Mucosa of rectum (tissue), 2 donors: ENCODE results near the gene SLC8A1.

Source experiments
- H3K27ac ChIP-seq, 2 donors: one replicate each; pipeline ENCODE4 v1.7.0; 2013; ENCODE audit warnings: inconsistent platforms in 2 of 2, low read depth in 2 of 2, low read length in 2 of 2
- H3K27me3 ChIP-seq, 2 donors: one replicate each; pipeline ENCODE4 v1.7.0; 2013; ENCODE audit warnings: low read length in 2 of 2; ENCODE audit not compliant: control insufficient read depth in 2 of 2, insufficient read depth in 2 of 2
- H3K36me3 ChIP-seq, 2 donors: one replicate each; pipeline ENCODE4 v1.7.0; 2013; ENCODE audit warnings: low read length in 2 of 2; ENCODE audit not compliant: control insufficient read depth in 2 of 2, insufficient read depth in 2 of 2
- H3K4me1 ChIP-seq, 2 donors: one replicate each; pipeline ENCODE4 v1.7.0; 2013; ENCODE audit warnings: low read length in 2 of 2, mild to moderate bottlenecking in 1 of 2; ENCODE audit not compliant: control insufficient read depth in 2 of 2, insufficient read depth in 2 of 2
- H3K4me3 ChIP-seq, 2 donors: one replicate each; pipeline ENCODE4 v1.7.0; 2013; ENCODE audit warnings: low read length in 2 of 2
- H3K9ac ChIP-seq, 2 donors: one replicate each; pipeline ENCODE4 v1.7.0; 2013; ENCODE audit warnings: low read length in 2 of 2, low read depth in 1 of 2, mild to moderate bottlenecking in 1 of 2
- H3K9me3 ChIP-seq, 2 donors: one replicate each; pipeline ENCODE4 v1.7.0; 2013; ENCODE audit warnings: low read length in 2 of 2; ENCODE audit not compliant: control insufficient read depth in 2 of 2
- donor health status: healthy.
- donor health status: Normal muscosa, but diverticular disease.

Gene SLC8A1

DNA sequence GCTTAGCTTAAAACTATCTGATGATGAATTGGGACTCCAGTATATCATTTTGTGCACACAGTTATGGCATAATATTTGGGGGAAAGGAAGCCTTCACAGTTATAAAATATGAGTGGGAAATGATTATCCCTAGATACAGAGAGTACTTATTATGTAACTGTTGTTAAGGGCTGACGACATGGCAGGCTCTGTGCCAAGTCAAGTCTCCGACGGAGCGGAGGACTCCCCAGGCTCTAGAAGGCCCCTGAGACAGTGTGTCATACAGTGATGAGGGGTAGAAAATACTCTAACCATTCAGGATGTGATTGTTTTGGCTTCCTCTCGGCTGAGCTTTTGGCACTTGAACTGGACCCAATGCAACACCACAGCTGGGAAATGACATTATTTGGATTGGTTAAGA is 211.8 kb downstream of the SLC8A1 start:
- no peaks in the 10 kb centered on the region for H3K27me3 ChIP-seq
- H3K36me3 ChIP-seq = no peaks in the 10 kb centered on the region
- H3K4me1 ChIP-seq = peaks cover 5 to 8% of the 10 kb centered on the region in 2 donors
- no peak overlapping the region for H3K9ac ChIP-seq
- H3K4me3 ChIP-seq = no peak overlapping the region
- H3K9me3 ChIP-seq = no peaks in the 10 kb centered on the region
- peak overlapping the region in 1 of 2 donors; percentile 41 for H3K27ac ChIP-seq

GRCh38 chr2:40230707-40231432 is 221.0 kb downstream of the SLC8A1 start:
- H3K36me3 ChIP-seq = no peaks in the 10 kb centered on the region
- no peak overlapping the region for H3K4me3 ChIP-seq
- no peaks in the 10 kb centered on the region for H3K9me3 ChIP-seq
- H3K27ac ChIP-seq = no peak overlapping the region
- H3K4me1 ChIP-seq = no peaks in the 10 kb centered on the region
- no peak overlapping the region for H3K9ac ChIP-seq
- H3K27me3 ChIP-seq = no peaks in the 10 kb centered on the region

DNA sequence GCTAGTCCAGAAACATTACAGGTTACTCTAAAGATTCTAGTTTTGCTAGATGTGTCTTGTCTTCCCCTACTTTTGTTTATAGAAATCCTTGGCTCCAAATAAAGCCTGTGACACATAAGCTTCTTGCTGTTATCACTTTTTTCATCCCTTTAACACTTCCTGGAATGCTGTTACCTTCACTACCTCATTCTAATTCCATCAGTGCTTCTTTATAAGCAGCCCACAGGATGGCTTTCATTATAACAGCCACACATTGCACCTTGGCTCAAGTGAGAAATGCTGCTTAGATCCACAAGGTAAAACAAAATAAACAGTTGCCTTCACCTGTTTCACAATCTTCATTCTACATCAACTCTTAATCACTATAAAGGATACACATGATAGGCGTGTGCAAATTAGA is 221.7 kb downstream of the SLC8A1 start:
- Histone ChIP-seq H3K9me3 (no peaks in the 10 kb centered on the region), H3K27ac (no peak overlapping the region), H3K9ac (no peak overlapping the region), H3K27me3 (no peaks in the 10 kb centered on the region), H3K4me1 (no peaks in the 10 kb centered on the region), H3K4me3 (no peak overlapping the region), H3K36me3 (no peaks in the 10 kb centered on the region)

DNA sequence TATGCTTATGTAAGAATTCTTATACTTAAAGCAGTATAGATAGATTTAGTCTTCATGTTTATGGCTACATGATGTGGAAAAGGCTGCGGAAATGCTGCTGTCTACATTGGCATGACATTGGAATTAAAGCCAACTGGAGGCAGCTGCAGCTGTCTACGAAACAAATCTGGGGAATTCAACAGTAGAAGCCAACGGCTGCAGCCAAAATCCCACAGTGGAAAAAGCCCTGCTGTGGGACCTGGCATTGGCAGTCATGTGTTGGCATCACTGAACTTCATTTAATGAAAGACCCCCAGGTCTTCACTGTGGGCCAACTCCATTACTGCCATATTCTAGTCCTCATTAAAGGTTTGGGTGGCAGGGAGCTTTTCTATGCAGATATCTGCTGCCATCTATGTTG is 223.6 kb downstream of the SLC8A1 start:
- Histone ChIP-seq H3K9me3 (no peaks in the 10 kb centered on the region), H3K27me3 (no peaks in the 10 kb centered on the region), H3K4me1 (no peaks in the 10 kb centered on the region), H3K36me3 (no peaks in the 10 kb centered on the region), H3K27ac (no peak overlapping the region), H3K4me3 (no peak overlapping the region), H3K9ac (no peak overlapping the region)

GRCh38 chr2:40227210-40227609 is 224.7 kb downstream of the SLC8A1 start:
- no peaks in the 10 kb centered on the region for H3K36me3 ChIP-seq
- no peak overlapping the region for H3K9ac ChIP-seq
- no peaks in the 10 kb centered on the region for H3K9me3 ChIP-seq
- H3K27me3 ChIP-seq = no peaks in the 10 kb centered on the region
- no peak overlapping the region for H3K27ac ChIP-seq
- no peak overlapping the region for H3K4me3 ChIP-seq
- no peaks in the 10 kb centered on the region for H3K4me1 ChIP-seq

DNA sequence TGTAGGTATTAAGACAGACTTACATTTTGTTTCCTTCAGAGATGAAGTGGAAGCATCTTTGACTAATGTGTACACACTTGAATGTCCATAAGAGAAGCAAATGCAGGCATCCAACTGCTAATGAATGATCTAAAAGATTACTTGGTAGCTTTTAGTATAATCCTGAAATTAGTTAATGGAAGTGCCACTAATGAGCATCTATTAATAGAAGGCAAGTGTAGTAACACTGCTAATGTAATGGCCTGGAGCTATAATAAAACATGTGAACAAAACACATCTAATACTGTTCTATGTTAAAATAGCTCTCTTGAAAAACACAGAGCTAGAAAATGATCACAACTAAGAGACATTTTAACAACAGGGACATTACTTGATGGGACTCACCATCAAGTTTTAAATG is 225.3 kb downstream of the SLC8A1 start:
- Histone ChIP-seq H3K4me1 (no peaks in the 10 kb centered on the region), H3K9me3 (no peaks in the 10 kb centered on the region), H3K9ac (no peak overlapping the region)

DNA sequence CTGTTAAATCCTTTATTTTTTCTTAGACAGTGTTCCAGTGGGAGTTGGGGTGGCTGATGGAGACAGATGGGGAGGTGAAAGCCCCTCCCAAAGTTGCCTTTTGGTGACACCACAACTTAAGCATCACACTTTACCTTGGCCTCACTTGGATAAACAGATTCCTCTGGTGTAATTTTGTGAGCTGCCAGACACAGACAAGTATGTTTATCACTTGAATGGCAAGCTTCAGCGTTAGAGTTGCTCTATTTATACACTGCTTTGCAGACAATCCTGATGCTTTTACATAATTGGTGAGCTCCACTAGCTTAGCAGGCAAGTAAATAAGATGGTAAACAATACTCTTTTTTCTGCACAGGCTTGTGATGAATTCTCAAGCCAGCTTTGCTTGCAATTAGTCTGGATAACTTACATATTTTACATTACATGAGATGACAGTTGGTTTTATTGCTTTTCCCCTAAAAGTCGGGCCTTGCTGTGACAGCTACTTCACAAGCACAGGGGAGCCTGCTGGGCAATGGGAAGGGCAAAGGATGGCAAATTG is 226.2 kb downstream of the SLC8A1 start:
- Histone ChIP-seq H3K4me1 (no peaks in the 10 kb centered on the region), H3K27me3 (no peaks in the 10 kb centered on the region), H3K4me3 (no peak overlapping the region), H3K9ac (no peak overlapping the region), H3K27ac (no peak overlapping the region), H3K9me3 (no peaks in the 10 kb centered on the region), H3K36me3 (no peaks in the 10 kb centered on the region)

More for the DNA sequence above, 225.3 kb downstream of the SLC8A1 start:
- H3K4me3 ChIP-seq = no peak overlapping the region
- H3K27me3 ChIP-seq = no peaks in the 10 kb centered on the region
- no peak overlapping the region for H3K27ac ChIP-seq
- H3K36me3 ChIP-seq = no peaks in the 10 kb centered on the region

GRCh38 chr2:40224318-40224717 is 227.6 kb downstream of the SLC8A1 start:
- H3K27me3 ChIP-seq = no peaks in the 10 kb centered on the region
- no peaks in the 10 kb centered on the region for H3K4me1 ChIP-seq
- no peak overlapping the region for H3K4me3 ChIP-seq
- no peaks in the 10 kb centered on the region for H3K36me3 ChIP-seq
- H3K9ac ChIP-seq = no peak overlapping the region
- H3K27ac ChIP-seq = no peak overlapping the region
- no peaks in the 10 kb centered on the region for H3K9me3 ChIP-seq

DNA sequence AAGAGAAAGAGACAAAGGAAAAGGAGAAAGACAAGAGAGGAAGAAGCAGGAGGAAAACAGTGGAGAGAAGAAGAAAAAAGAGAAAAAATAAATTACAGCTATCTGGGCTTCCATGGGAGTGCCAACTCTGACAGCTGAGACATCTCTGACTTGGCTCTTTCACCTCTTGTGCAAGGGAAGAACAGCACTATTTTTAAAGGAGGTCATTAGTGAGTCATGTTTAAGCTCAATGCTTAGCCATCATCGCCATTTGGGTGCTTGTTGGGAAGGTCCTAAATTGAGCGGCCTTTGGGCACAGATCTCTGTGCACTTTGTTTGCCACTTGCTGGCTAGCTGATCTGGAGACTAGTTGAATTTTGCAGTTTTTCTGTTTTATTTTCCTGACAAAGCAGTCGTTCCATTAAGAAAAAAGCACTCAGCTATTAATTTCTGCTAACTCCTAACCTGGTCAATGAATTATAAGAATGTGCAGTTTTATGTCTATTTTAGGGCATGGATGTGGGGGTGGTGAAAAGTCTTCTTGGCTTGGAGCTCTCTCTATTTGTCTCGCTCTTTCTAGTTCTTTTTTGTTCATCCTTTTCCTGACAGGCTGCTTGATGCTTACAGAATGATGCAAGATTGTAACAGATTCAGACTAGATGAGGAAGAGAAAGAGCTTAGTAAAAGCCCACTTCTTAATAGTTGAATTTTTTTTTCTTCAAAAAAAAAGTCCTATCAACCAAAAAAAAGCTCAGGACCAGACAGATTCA is 231.5 kb downstream of the SLC8A1 start:
- Histone ChIP-seq H3K36me3 (no peaks in the 10 kb centered on the region), H3K27me3 (no peaks in the 10 kb centered on the region), H3K4me1 (no peaks in the 10 kb centered on the region), H3K27ac (no peak overlapping the region), H3K9ac (no peak overlapping the region), H3K4me3 (no peak overlapping the region), H3K9me3 (no peaks in the 10 kb centered on the region)

GRCh38 chr2:40219141-40219540 is 232.7 kb downstream of the SLC8A1 start:
- no peaks in the 10 kb centered on the region for H3K4me1 ChIP-seq
- H3K4me3 ChIP-seq = no peak overlapping the region
- H3K27me3 ChIP-seq = no peaks in the 10 kb centered on the region
- H3K9ac ChIP-seq = no peak overlapping the region
- H3K27ac ChIP-seq = no peak overlapping the region
- no peaks in the 10 kb centered on the region for H3K36me3 ChIP-seq
- no peaks in the 10 kb centered on the region for H3K9me3 ChIP-seq
